GM21423 (cell line): ENCODE measurements around the gene IL16.
A peak's percentile ranks its signal among the peaks of the same experiment; 100 is the strongest.

Experiments
- ATAC-seq: cut with Tn5 transposase; IDR thresholded peaks from one replicate; pipeline ENCODE4 v1.9.1; 2021; ENCODE audit warnings: mild to moderate bottlenecking, moderate library complexity; ENCODE audit not compliant: unreplicated experiment

Gene IL16

GRCh38 chr15:81289910-81290309 is 93.2 kb downstream of the IL16 start:
- ATAC-seq: no peak

- peak; percentile 0 for ATAC-seq
Measured at GRCh38 chr15:81291916-81292522, 95.3 kb downstream of the IL16 start.

GRCh38 chr15:81292523-81293001 is 95.9 kb downstream of the IL16 start:
- peak; percentile 32 for ATAC-seq

- ATAC-seq: peak; percentile 53
Measured at GRCh38 chr15:81293728-81294515, 97.2 kb downstream of the IL16 start.

- no peak for ATAC-seq
Measured at GRCh38 chr15:81294516-81294880, 97.8 kb downstream of the IL16 start.

GRCh38 chr15:81295486-81296121 is 98.9 kb downstream of the IL16 start:
- no peak for ATAC-seq

- no peak for ATAC-seq
Measured at GRCh38 chr15:81296186-81296585, 99.5 kb downstream of the IL16 start.

- peak; percentile 36 for ATAC-seq
Measured at GRCh38 chr15:81296673-81297072, 100.0 kb downstream of the IL16 start.

- no peak for ATAC-seq
Measured at GRCh38 chr15:81297147-81297572, 100.5 kb downstream of the IL16 start.

- ATAC-seq: no peak
Measured at GRCh38 chr15:81297603-81298575, 101.2 kb downstream of the IL16 start.

- no peak for ATAC-seq
Measured at GRCh38 chr15:81298611-81299010, 101.9 kb downstream of the IL16 start.

GRCh38 chr15:81299156-81299555 is 102.5 kb downstream of the IL16 start:
- ATAC-seq: no peak

- ATAC-seq: no peak
Measured at GRCh38 chr15:81299630-81300273, 103.1 kb downstream of the IL16 start.

- peak; percentile 18 for ATAC-seq
Measured at GRCh38 chr15:81301385-81301784, 104.7 kb downstream of the IL16 start.

GRCh38 chr15:81301815-81302399 is 105.2 kb downstream of the IL16 start:
- ATAC-seq: peak; percentile 71

- ATAC-seq: no peak
Measured at GRCh38 chr15:81302701-81303109, 106.0 kb downstream of the IL16 start.

GRCh38 chr15:81303244-81304225 is 106.9 kb downstream of the IL16 start:
- no peak for ATAC-seq

GRCh38 chr15:81304226-81304625 is 107.5 kb downstream of the IL16 start:
- ATAC-seq: no peak

GRCh38 chr15:81308260-81308659 is 111.6 kb downstream of the IL16 start:
- ATAC-seq: no peak
